ENCODE measurements around the gene IL23R.

DNA sequence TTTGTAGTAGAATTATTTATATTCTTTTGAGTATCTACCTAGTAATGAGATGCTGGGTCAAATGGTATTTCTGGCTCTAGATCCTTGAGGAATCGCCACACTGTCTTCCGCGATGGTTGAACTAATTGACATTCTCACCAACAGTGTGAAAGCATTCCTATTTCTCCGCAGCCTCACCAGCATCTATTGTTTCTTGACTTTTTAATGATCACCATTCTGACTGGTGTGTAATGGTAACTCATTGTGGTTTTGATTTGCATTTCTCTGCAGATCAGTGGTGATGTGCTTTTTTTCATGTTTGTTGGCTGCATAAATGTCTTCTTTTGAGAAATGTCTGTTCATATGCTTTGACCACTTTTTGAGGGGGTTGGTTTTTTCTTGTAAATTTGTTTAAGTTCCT, 15.3 kb upstream of the IL23R start:
- TF ChIP-seq, protein P1, sequence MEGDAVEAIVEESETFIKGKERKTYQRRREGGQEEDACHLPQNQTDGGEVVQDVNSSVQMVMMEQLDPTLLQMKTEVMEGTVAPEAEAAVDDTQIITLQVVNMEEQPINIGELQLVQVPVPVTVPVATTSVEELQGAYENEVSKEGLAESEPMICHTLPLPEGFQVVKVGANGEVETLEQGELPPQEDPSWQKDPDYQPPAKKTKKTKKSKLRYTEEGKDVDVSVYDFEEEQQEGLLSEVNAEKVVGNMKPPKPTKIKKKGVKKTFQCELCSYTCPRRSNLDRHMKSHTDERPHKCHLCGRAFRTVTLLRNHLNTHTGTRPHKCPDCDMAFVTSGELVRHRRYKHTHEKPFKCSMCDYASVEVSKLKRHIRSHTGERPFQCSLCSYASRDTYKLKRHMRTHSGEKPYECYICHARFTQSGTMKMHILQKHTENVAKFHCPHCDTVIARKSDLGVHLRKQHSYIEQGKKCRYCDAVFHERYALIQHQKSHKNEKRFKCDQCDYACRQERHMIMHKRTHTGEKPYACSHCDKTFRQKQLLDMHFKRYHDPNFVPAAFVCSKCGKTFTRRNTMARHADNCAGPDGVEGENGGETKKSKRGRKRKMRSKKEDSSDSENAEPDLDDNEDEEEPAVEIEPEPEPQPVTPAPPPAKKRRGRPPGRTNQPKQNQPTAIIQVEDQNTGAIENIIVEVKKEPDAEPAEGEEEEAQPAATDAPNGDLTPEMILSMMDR (IDR thresholded peaks at IDR 0.05) = no peak
- TF ChIP-seq POLR2A (IDR thresholded peaks at IDR 0.05) = no peak
- no peak for TF ChIP-seq POLR2AphosphoS5 (IDR thresholded peaks at IDR 0.05)
